HCT116 (cell line): ENCODE data around the gene B3GALT5. TPM values are rescaled to one million over a fixed set of nuclear protein-coding genes. Genes with fewer than 3 reads are reported as not detected.

Source experiments
- ATAC-seq: fragments of 200-7000 bp; cut with Tn5 transposase; 2 replicates; pipeline ENCODE4 v1.9.1; 2020; ENCODE audit warnings: mild to moderate bottlenecking, moderate library complexity
- BruUV-seq: library from RNA; stranded (reverse); fragments of 400-500 nt; replicated peaks from 2 replicates; lab custom pipeline; 2021; lab: Mats Ljungman, UMichigan
- CTCF ChIA-PET: fragments of 300-600 bp; sonication (Branson Sonifier 250); formaldehyde crosslinking; loops from one replicate; lab custom pipeline; 2021; ENCODE audit warnings: antibody characterized with exemption; lab: Charles Lee
- POLR2A ChIA-PET: fragments of 300-600, 350-600 bp; sonication (Branson Sonifier 250); formaldehyde crosslinking; loops from one replicate; lab custom pipeline; 2021; ENCODE audit warnings: antibody characterized with exemption; lab: Charles Lee
- RAD21 ChIA-PET, 2 experiments: fragments of 300-600 bp; sonication (Branson Sonifier 250); formaldehyde crosslinking; loops; one replicate each; lab custom pipeline; 2023; ENCODE audit warnings: low total read pairs in 2 of 2; ENCODE audit not compliant: uncharacterized antibody in 2 of 2, unreplicated experiment in 2 of 2, low non-redundant PET in 1 of 2; lab: Charles Lee
- DNase-seq: peaks from one replicate; pipeline ENCODE4 v3.0.0-alpha.2; 2010; ENCODE audit warnings: low read depth, low spot score
- H2AFZ ChIP-seq: fragments of 200-600 bp; shearing (Covaris generic), sonication (generic); 2 replicates; pipeline ENCODE4 v1.6.1; 2017; ENCODE audit warnings: low read depth, mixed run types, mixed read lengths, antibody characterized with exemption, low read length; ENCODE audit not compliant: poor library complexity, severe bottlenecking
- H3K27ac ChIP-seq: 2 replicates; pipeline ENCODE4 v1.5.1; 2012; ENCODE audit warnings: low read depth, low read length
- H3K27me3 ChIP-seq: fragments of 200-600 bp; sonication (generic); 2 replicates; pipeline ENCODE4 v1.6.1; 2016; ENCODE audit warnings: mixed run types, low read length, mixed read lengths; ENCODE audit not compliant: insufficient read depth
- H3K36me3 ChIP-seq, 2 experiments: fragments of 200-500 bp in 1 of 2; fragments of 200-600 bp in 1 of 2; sonication (Bioruptor generic) in 1 of 2; sonication (generic) in 1 of 2; 2 replicates each; pipeline versions ENCODE4 v1.5.1 to v1.6.1; 2014 to 2016; ENCODE audit warnings: low read length in 2 of 2, inconsistent platforms in 1 of 2, mixed read lengths in 1 of 2, mixed run types in 1 of 2; ENCODE audit not compliant: insufficient read depth in 2 of 2, control insufficient read depth in 1 of 2
- H3K4me1 ChIP-seq, 2 experiments: fragments of 200-600 bp in 1 of 2; sonication (generic) in 1 of 2; 2 replicates each; pipeline versions ENCODE4 v1.5.1 to v1.6.1; 2012 to 2017; ENCODE audit warnings: low read length in 2 of 2, inconsistent platforms in 1 of 2, mild to moderate bottlenecking in 1 of 2, mixed read lengths in 1 of 2, mixed run types in 1 of 2, moderate library complexity in 1 of 2; ENCODE audit not compliant: insufficient read depth in 2 of 2, control insufficient read depth in 1 of 2
- H3K4me2 ChIP-seq: fragments of 200-600 bp; sonication (generic); 2 replicates; pipeline ENCODE4 v1.6.1; 2017; ENCODE audit warnings: mixed run types, low read length, mixed read lengths
- H3K4me3 ChIP-seq, 2 experiments: fragments of 200-600 bp in 1 of 2; sonication (generic) in 1 of 2; replicated peaks in 1 of 2; 2 replicates each; pipeline ENCODE4 v1.5.1; 2011 to 2016; ENCODE audit warnings: low read length in 2 of 2, control low read depth in 1 of 2, low read depth in 1 of 2, mild to moderate bottlenecking in 1 of 2, mixed read lengths in 1 of 2, mixed run types in 1 of 2
- H3K79me2 ChIP-seq: fragments of 200-600 bp; sonication (generic); 2 replicates; pipeline ENCODE4 v1.6.1; 2017; ENCODE audit warnings: mild to moderate bottlenecking, mixed run types, low read length, moderate library complexity, mixed read lengths; ENCODE audit not compliant: insufficient read depth
- H3K9ac ChIP-seq: fragments of 200-600 bp; sonication (generic); 2 replicates; pipeline ENCODE4 v1.6.1; 2016; ENCODE audit warnings: low read length, mixed read lengths
- H3K9me2 ChIP-seq: fragments of 200-600 bp; sonication (generic), shearing (Covaris generic); 2 replicates; pipeline ENCODE4 v1.6.1; 2017; ENCODE audit warnings: mixed run types, mild to moderate bottlenecking, moderate library complexity; ENCODE audit not compliant: insufficient read depth
- H3K9me3 ChIP-seq, 2 experiments: fragments of 200-500 bp in 1 of 2; fragments of 200-600 bp in 1 of 2; sonication (Bioruptor generic) in 1 of 2; sonication (generic) in 1 of 2; 2 replicates each; pipeline ENCODE4 v1.6.1; 2014 to 2017; ENCODE audit warnings: low read length in 2 of 2, mixed read lengths in 2 of 2, inconsistent platforms in 1 of 2, low read depth in 1 of 2, mild to moderate bottlenecking in 1 of 2, mixed run types in 1 of 2, moderate library complexity in 1 of 2; ENCODE audit not compliant: control insufficient read depth in 1 of 2, insufficient read depth in 1 of 2
- H4K20me1 ChIP-seq: fragments of 200-600 bp; sonication (generic), shearing (Covaris generic); 2 replicates; pipeline ENCODE4 v1.6.1; 2017; ENCODE audit warnings: mixed run types, mild to moderate bottlenecking, moderate library complexity; ENCODE audit not compliant: insufficient read depth
- CEBPB ChIP-seq: IDR thresholded peaks from 2 replicates; pipeline ENCODE4 v1.6.1; 2012; ENCODE audit warnings: low read depth
- ELF1 ChIP-seq: IDR thresholded peaks from 2 replicates; pipeline ENCODE4 v1.6.1; 2012; ENCODE audit warnings: low read depth, borderline replicate concordance
- JUND ChIP-seq: IDR thresholded peaks from 2 replicates; pipeline ENCODE4 v1.6.1; 2012
- POLR2A ChIP-seq: IDR thresholded peaks from 2 replicates; pipeline ENCODE4 v1.7.0; 2011; ENCODE audit warnings: borderline replicate concordance; ENCODE audit not compliant: insufficient read depth, insufficient read length; ENCODE audit errors: extremely low read depth
- POLR2AphosphoS5 ChIP-seq: IDR thresholded peaks from 2 replicates; pipeline ENCODE4 v1.6.1; 2011; ENCODE audit warnings: mild to moderate bottlenecking, low read depth, low read length, moderate library complexity
- RAD21 ChIP-seq: IDR thresholded peaks from 2 replicates; pipeline ENCODE4 v1.6.1; 2012; ENCODE audit warnings: low read depth, mild to moderate bottlenecking
- SIN3A ChIP-seq: IDR thresholded peaks from 2 replicates; pipeline ENCODE4 v1.6.1; 2012; ENCODE audit warnings: low read depth
- YY1 ChIP-seq: IDR thresholded peaks from 2 replicates; pipeline ENCODE4 v1.6.1; 2011; ENCODE audit warnings: low read length, low read depth, moderate library complexity, mild to moderate bottlenecking; ENCODE audit not compliant: insufficient replicate concordance; ENCODE audit errors: extremely low read depth
- ZFX ChIP-seq: fragments of 450-650 bp; IDR thresholded peaks from 2 replicates; pipeline ENCODE4 v1.6.1; 2017
- ZNF274 ChIP-seq: fragments of 200-500 bp; sonication (Bioruptor generic); IDR thresholded peaks from 2 replicates; pipeline ENCODE4 v1.6.1; 2014; ENCODE audit warnings: mild to moderate bottlenecking, low read depth, low read length, inconsistent platforms
- intact Hi-C: fragments of 100-400 bp; cut with micrococcal nuclease; formaldehyde crosslinking; loops from 2 replicates; pipeline ENCODE4 v1.10.0; 2022
- total RNA-seq: library from RNA; stranded (reverse); gene quantifications from one replicate; pipeline ENCODE4 v1.2.1, GENCODE V29; 2021; ENCODE audit not compliant: unreplicated experiment
- TF ChIP-seq, protein P1 (sequence below): IDR thresholded peaks from 2 replicates; pipeline ENCODE4 v1.6.1; 2011; ENCODE audit warnings: mild to moderate bottlenecking, low read length, moderate library complexity; ENCODE audit not compliant: insufficient replicate concordance; ENCODE audit errors: extremely low read depth
- TF ChIP-seq, protein P2 (sequence below): IDR thresholded peaks from 2 replicates; pipeline ENCODE4 v1.6.1; 2012; ENCODE audit warnings: low read depth
- TF ChIP-seq, protein P3 (sequence below), 3 experiments: fragments of 200-600 bp in 1 of 3; sonication (generic) in 1 of 3; IDR thresholded peaks in 2 of 3; conservative IDR thresholded peaks in 1 of 3; 2 replicates each; pipeline ENCODE4 v1.5.1; 2012 to 2017; ENCODE audit warnings: low read depth in 2 of 3, low read length in 2 of 3, antibody characterized with exemption in 1 of 3, borderline replicate concordance in 1 of 3, control low read depth in 1 of 3, mild to moderate bottlenecking in 1 of 3, mixed read lengths in 1 of 3, mixed run types in 1 of 3, moderate library complexity in 1 of 3; ENCODE audit not compliant: insufficient read depth in 1 of 3
- TF ChIP-seq, protein P4 (sequence below): IDR thresholded peaks from 2 replicates; pipeline ENCODE4 v1.6.1; 2012

Gene B3GALT5
- total RNA-seq, 1 experiment from 2014 or later = 1.2 TPM

DNA sequence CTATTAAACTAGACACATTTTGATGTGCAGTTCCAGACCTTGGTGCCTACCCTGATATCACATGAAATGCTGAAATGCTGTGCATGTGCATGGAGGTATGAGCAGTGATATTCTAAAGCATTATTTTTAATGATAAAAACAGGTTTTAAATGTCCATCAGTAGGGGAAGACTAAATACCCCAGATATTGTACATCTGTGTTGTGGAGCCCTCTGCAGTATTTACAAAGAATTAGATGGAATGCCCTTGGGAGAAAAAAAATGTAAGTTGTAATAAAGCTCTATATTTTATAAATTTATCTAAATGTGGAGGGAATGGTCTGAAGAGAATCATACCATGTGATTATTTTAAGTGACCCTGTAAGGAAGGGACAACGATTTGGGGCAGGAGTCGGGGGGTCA lies 93.1 kb downstream of the B3GALT5 start:
- ATAC-seq = no peak
- ChIA-PET RAD21 (interaction anchor here (0.6 to 1.0 kb wide), 3 partner anchors 10 to 188 kb away, joined by 3 to 4 read pairs (median 4); no protein-coding TSS in a partner anchor), CTCF (interaction anchor here (0.6 to 1.4 kb wide), 3 partner anchors 10 to 189 kb away, joined by 4 to 13 read pairs (median 10); no protein-coding TSS in a partner anchor), POLR2A (no interaction called here)
- no peaks in the 10 kb centered on the region for H3K9me3 ChIP-seq
- no peak overlapping the region for H3K4me2 ChIP-seq
- DNase-seq = no peak
- intact Hi-C loops = loop anchor here (2.0 kb wide), 1 partner anchor 187 kb away; no protein-coding TSS in a partner anchor
- H3K79me2 ChIP-seq = no peaks in the 10 kb centered on the region
- H3K27ac ChIP-seq = no peak overlapping the region
- no peak overlapping the region for H3K4me3 ChIP-seq
- H3K9ac ChIP-seq = no peak overlapping the region
- H4K20me1 ChIP-seq = no peaks in the 10 kb centered on the region
- H3K9me2 ChIP-seq = no peaks in the 10 kb centered on the region
- no peaks in the 10 kb centered on the region for H3K27me3 ChIP-seq
- no peaks in the 10 kb centered on the region for H3K4me1 ChIP-seq
- TF ChIP-seq SIN3A = no peak
- TF ChIP-seq ZNF274 = no peak
- TF ChIP-seq, protein P1, sequence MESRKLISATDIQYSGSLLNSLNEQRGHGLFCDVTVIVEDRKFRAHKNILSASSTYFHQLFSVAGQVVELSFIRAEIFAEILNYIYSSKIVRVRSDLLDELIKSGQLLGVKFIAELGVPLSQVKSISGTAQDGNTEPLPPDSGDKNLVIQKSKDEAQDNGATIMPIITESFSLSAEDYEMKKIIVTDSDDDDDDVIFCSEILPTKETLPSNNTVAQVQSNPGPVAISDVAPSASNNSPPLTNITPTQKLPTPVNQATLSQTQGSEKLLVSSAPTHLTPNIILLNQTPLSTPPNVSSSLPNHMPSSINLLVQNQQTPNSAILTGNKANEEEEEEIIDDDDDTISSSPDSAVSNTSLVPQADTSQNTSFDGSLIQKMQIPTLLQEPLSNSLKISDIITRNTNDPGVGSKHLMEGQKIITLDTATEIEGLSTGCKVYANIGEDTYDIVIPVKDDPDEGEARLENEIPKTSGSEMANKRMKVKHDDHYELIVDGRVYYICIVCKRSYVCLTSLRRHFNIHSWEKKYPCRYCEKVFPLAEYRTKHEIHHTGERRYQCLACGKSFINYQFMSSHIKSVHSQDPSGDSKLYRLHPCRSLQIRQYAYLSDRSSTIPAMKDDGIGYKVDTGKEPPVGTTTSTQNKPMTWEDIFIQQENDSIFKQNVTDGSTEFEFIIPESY = no peak
- no peak for TF ChIP-seq POLR2AphosphoS5
- no peak for TF ChIP-seq YY1
- TF ChIP-seq RAD21 = peak; percentile 54
- TF ChIP-seq, protein P2, sequence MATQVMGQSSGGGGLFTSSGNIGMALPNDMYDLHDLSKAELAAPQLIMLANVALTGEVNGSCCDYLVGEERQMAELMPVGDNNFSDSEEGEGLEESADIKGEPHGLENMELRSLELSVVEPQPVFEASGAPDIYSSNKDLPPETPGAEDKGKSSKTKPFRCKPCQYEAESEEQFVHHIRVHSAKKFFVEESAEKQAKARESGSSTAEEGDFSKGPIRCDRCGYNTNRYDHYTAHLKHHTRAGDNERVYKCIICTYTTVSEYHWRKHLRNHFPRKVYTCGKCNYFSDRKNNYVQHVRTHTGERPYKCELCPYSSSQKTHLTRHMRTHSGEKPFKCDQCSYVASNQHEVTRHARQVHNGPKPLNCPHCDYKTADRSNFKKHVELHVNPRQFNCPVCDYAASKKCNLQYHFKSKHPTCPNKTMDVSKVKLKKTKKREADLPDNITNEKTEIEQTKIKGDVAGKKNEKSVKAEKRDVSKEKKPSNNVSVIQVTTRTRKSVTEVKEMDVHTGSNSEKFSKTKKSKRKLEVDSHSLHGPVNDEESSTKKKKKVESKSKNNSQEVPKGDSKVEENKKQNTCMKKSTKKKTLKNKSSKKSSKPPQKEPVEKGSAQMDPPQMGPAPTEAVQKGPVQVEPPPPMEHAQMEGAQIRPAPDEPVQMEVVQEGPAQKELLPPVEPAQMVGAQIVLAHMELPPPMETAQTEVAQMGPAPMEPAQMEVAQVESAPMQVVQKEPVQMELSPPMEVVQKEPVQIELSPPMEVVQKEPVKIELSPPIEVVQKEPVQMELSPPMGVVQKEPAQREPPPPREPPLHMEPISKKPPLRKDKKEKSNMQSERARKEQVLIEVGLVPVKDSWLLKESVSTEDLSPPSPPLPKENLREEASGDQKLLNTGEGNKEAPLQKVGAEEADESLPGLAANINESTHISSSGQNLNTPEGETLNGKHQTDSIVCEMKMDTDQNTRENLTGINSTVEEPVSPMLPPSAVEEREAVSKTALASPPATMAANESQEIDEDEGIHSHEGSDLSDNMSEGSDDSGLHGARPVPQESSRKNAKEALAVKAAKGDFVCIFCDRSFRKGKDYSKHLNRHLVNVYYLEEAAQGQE = no peak
- TF ChIP-seq ELF1 = no peak
- no peak for TF ChIP-seq POLR2A
- TF ChIP-seq, protein P3, sequence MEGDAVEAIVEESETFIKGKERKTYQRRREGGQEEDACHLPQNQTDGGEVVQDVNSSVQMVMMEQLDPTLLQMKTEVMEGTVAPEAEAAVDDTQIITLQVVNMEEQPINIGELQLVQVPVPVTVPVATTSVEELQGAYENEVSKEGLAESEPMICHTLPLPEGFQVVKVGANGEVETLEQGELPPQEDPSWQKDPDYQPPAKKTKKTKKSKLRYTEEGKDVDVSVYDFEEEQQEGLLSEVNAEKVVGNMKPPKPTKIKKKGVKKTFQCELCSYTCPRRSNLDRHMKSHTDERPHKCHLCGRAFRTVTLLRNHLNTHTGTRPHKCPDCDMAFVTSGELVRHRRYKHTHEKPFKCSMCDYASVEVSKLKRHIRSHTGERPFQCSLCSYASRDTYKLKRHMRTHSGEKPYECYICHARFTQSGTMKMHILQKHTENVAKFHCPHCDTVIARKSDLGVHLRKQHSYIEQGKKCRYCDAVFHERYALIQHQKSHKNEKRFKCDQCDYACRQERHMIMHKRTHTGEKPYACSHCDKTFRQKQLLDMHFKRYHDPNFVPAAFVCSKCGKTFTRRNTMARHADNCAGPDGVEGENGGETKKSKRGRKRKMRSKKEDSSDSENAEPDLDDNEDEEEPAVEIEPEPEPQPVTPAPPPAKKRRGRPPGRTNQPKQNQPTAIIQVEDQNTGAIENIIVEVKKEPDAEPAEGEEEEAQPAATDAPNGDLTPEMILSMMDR (IDR thresholded peaks at IDR 0.05 in 2 of 3, conservative IDR thresholded peaks at IDR 0.05 in 1 of 3; ENCODE audit: borderline replicate concordance in 1 of 3, insufficient read depth in 1 of 3, low read depth in 2 of 3, low read length in 2 of 3) = peak in 1 of 3 experiments; percentile 42; a peak in 2 of 6 replicates
- TF ChIP-seq CEBPB = no peak
- TF ChIP-seq, protein P4, sequence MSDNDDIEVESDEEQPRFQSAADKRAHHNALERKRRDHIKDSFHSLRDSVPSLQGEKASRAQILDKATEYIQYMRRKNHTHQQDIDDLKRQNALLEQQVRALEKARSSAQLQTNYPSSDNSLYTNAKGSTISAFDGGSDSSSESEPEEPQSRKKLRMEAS = no peak
- TF ChIP-seq JUND = no peak
- no peak for TF ChIP-seq ZFX
- TF ChIP-seq, all 23 proteins: peak for 2
- no peaks in the 10 kb centered on the region for H3K36me3 ChIP-seq
- no TSS peak for BruUV-seq
- no peak overlapping the region for H2AFZ ChIP-seq
